EH (cell line): ENCODE measurements around the gene POLN.
A peak's percentile ranks its signal among the peaks of the same experiment; 100 is the strongest.

Experiments
- DNase-seq: peaks from one replicate; pipeline ENCODE4 v3.0.0-alpha.2; 2015; ENCODE audit warnings: low read depth

The POLN gene

DNA sequence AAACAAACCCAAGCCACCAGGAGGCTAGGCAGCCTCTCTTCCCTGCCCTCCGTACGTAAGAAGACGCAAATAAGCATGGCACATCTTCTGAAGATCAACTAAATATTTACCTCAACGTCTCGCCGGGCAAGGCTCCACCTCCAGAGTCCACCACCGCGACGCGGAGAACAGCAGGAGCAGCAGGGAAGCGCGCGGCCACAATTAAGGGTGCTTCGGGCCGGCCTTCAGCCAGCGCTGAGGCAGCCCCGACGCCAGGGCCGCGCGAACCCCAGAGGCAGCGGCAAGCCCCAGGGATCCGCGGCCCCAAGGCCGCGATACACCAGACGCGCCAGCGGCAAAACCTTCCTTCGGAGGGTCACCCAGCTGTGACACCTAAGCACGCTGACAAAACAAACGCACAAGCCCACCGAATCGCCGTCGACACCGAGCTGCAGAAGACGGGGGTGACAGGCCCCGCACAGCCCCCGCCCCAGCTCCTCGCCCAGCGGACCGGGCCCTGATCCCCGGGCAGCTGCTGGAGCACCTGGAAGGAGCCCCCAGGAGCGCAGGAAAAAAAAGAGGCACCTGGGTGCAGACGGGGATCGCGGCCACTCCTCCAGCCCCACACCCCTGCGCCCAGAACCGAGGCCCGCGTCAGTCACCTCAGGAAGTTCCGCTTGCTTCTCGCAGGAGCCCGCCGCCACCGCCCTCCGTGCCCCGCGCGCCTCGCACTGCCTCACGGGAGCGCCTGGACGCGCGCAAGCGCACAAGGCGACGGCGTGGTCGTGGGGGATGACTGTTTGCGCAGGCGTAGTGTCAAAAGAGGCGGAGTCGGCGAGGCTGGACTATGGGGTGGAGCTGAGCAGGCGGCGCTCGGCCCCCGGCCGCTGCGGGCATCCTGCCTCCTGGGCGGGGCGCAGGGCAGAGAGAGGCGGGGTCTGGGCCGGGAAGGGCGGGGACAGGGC lies at the start of gene POLN, which contains the start of gene HAUS3:
Gene POLN (minus strand): TSS at position 712 of the 944 bp plus-strand sequence. CDS start 12,890 bp downstream, outside the sequence.
Gene HAUS3 (minus strand): TSS at position 712 of the 944 bp plus-strand sequence. CDS start 1,175 bp downstream, outside the sequence.
- DNase-seq, result peak; percentile 97

DNA sequence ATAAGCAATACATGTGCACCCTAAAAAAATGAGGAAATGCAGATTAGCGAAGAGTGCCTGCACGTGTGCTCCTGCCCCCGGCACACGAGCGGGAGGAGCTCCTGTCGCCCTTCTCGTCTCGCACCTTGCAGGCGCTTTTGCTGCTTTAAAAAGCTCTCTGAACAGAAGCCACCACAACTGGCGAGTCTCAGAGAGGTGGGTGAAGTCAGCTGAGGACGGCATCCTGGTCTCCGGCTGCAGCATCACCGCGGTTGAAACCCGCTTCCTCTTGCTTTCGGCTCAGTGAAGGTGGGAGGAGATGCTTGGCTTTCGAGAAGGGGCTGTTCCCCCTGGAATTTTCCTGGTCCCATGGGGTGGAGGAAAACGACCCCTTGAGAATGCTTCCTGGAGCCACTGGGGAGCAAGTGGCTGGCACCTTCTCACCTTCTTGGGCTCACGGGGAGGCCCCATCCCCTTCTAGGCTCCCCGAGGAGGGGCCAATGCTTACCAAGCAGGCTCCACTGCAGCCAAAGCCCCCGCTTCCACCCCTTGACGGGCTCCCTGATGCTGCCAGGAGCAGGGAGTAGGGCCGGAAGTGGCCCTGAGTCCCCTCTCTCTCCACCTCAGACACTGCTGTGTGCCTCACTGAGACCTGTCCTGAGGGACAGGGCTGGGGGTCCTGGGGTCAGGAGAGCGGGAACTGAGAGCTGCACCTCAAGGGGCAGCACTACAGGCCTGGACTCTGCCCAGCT lies 49.2 kb upstream of the POLN start:
- no peak for DNase-seq

DNA sequence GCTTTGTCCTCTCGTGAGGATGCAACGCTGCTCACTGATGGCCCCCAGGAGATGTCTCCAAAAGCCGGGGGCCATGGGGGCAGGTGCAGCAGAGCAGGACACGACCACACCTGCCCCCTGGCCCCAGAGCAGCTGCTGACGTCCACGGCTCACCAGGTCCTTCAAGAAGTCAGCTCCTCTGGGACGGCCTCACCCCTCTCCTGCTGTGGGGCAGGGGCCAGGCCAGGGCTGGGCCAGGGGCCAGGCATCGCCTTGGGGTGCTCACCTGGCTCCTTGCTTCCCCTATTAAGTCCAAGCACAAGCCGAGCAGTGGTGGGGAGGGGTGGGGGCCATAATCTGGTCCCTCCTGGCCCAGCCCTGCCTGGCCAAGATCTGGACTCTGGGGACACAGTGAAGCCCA lies 48.6 kb upstream of the POLN start:
- DNase-seq, result no peak

DNA sequence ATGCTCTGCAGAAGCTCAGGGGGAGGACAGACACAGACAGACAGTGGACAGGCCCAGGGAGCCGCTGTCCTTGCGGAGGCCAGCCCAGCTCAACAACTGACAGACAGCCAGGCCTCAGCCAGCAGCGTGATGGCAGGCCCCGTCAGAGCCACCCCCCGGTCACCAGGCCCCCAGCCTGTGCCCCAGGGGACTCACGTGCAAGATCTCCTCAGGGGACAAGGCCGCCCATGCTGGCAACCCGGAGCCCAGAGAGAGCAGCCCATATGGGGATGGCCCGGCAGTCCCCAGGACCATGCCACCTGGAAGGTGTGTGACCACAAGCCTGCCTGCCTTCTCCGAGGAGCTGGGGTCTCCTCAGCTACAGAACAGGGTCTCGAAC lies 48.0 kb upstream of the POLN start:
- no peak for DNase-seq

DNA sequence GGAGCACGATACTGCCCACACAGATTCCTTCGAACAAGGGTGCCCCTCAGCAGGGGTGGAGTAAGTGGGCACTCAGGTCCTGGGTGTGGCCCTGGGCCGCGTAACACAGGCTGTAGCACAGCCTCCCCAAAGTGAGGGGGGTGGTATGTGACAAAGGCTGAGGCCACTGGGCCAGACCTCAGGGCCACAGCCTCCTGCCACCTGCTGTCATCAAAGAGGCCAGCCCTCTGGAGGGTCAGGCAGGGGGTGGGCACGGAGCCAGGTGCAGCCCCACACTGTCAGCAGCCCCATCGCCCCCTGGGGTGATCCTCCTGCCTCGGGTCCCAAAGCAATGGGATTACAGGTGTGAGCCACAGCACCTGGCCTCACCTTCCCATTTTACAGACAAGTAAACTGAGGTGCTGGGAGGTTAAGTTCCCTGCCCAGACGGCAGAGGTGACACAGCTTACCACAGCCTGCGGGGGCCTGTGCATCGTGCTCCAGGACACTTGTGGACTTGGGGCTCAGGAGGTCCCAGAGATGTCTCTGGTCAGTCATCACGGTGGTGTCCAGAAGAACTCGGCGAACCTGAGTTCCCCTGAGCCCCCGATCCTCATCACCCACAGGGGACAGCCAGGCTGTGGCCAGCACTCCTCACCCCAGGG lies 47.5 kb upstream of the POLN start:
- no peak for DNase-seq

DNA sequence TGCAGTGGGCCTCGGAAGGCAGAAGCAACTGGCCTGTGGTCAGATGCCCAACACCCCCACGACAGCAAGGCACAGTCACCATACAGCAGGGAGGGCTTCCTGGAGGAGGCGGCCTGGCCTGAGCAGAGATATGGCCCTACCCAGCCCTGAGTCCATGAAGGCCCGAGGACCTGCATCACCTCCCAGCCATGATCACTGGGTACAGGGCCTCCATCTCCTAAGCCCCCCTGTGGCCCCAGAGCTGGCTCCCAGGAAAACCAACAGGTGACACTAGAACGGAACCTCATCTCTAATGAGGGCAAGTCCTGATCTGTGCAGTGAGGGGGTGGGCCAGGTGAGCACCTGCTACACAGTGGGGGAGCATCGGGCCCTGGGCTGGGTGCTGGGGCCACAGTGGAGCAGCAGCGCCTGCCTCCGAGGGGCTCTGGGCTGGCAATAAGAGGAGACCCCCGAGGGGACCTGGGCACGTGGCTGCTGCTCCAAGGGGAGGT lies 46.2 kb upstream of the POLN start:
- DNase-seq, result no peak

DNA sequence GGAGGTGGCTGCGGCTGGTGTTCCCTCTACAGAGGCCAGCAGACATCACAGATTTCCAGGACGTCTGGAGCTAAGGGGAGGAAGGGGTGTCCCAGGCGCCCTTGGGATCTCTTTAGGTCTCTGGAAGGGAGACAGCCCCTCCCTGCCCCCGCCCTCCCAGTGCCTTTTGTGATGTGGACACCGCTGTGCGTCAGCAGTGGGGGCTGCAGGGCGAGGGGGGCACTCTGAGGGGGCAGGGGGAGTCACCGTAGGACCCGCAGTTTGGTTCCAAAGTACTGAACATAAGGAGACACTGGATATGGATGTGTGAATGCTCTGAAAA lies 45.6 kb upstream of the POLN start:
- DNase-seq, result no peak

DNA sequence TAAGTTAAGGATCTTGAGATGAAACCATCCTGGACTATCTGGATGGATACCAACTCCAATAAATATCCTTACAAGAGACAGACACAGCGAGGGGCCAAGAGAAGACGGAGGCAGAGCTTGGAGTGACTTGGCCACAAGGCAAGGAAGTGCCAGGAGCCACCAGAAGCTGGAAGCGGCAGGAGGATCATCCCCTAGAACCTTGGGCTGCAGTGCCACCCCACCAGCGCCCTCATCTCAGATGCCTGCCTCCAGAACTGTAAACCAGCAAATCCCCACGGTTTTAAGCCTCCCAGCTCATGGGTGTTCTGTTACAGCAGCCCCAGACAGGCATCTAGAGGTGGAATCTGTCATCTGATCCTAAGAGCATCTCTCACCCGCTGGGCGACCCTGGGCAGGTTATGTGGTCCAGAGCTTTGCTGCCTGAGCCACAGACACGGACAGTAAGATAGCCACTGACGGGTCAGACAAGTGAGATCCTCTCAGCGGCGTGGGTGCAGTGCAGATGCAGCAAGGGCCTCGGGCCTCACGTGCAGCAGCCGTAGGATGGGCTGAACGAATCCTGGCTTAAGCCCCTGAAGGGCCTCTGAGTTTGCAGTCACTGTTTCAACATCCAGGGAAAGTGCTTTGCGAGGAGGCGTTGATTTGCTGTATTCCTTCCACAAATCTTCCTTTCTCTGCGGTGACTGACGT lies 45.1 kb upstream of the POLN start:
- DNase-seq, result no peak

DNA sequence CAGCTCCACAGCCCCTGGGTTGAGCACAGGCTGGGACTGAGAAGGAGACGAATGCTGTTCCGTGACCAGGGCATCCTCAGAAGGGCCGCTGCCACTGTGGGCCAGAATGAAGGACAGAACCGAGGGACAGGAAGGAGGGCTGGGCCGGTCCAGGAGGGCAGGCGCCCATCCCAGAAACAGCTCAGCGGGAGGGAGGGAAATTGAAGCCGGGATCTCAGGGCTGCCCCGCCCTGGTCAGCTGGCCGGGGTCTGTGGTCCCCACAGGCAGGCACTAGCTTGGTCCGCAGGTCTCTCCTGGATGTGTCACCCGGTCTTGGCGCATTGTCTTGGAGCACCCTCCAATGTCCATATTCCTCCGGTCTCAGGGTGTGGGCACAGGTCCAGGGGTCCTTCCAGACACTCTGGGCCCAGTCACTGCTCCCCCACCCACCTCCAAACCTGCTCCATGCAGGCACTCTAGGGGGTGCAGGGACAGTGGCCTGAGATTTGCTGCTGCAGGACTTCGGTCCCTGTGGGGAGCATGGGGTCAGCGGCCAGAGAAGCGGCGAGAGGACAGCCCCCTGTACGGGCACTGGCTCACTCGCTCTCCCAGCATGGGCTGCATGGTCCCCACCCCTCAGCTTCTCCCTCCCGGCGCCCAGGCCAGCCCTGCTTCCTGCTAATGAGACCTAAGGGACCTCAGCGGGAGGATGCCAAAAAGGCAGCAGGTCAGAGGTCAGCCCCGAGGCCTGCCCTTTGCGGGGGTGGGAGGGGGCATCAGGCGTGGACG lies 43.9 kb upstream of the POLN start:
- no peak for DNase-seq

DNA sequence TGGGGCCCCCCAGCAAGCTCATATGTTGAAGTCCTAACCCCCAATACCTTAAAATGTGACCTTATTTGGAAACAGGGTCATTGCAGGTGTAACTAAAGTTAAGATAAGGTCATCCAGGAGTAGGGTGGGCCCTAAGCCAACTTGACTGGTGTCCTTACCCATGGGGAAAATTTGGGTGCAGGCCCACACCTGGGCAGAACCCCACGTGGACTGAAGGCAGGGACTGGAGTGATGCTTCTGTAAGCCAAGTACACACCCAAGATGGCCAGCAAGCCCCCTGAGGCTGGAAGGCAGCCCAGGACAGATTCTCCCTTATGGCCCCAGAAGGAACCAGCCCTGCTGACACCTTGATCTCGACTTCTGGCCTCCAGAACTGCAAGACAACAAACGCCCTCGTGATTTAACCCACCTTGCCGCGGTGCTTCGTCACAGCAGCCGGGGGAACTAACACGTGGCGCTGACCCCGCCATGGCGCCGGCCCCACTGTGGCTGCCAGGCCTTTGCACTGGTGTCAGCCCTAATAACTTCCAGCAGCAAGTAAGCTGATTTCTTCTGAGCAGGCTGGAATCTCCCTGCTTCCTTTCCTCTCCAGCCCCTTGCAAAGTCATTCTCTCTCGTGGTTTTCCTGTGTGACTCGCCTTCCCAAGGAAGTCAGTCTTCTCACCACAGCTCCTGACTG lies 43.2 kb upstream of the POLN start:
- peak; percentile 64 for DNase-seq

DNA sequence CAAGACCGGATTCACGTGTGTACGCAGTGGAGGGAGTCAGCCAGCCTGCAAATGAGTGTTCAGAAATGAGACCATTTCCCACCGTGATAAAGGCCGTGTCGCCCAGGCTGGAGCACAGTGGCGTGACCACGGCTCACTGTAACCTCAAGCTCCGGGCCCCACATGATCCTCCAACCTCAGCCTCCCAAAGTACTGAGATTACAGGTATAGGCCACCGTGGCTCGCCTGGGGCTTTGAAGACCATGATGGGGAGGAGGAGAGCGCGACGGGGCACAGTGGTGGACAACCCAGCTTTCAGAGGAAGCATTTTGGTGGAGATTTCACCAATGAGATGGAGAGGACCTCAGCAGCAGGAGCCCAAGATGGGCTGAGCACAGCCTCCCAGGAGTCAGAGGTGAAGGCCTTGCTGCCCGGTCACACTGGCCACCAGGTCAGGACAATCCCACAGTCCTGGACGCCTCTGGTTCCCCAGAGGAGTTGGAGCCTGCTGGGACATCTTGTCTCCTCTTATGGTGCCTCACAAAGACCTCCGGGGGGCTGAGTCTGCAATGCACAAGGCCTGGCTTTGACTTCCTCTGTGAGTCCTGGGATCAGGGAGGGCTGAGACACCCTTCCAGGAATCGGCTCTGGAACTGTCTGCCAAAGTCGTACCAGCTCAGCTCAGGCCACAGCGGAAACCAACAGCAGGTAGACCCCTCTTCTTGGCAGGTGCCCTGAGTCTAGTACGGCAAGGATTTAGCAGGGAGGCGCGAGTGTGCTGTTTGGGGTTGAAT lies 42.4 kb upstream of the POLN start:
- DNase-seq, result no peak

DNA sequence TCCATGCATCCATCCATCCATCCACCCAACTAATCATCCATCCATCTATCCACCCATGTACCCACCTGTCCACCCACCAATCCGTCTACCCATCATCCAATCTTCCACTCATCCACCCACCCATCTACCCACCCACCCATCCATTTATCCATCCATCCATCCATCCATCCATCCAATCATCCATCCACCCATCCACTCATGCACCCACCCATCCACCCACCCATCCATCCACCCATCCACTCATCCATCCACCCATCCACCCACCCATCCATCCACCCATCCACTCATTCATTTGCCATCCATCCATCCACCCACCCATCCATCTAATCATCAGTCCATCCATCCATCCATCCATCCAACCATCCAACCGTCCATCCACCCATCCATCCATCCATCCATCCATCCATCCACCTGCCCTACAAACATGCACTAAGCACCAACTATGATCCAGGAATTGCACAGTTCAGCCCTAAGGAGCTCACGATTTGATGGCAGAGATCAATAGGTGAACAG lies 41.3 kb upstream of the POLN start:
- no peak for DNase-seq

DNA sequence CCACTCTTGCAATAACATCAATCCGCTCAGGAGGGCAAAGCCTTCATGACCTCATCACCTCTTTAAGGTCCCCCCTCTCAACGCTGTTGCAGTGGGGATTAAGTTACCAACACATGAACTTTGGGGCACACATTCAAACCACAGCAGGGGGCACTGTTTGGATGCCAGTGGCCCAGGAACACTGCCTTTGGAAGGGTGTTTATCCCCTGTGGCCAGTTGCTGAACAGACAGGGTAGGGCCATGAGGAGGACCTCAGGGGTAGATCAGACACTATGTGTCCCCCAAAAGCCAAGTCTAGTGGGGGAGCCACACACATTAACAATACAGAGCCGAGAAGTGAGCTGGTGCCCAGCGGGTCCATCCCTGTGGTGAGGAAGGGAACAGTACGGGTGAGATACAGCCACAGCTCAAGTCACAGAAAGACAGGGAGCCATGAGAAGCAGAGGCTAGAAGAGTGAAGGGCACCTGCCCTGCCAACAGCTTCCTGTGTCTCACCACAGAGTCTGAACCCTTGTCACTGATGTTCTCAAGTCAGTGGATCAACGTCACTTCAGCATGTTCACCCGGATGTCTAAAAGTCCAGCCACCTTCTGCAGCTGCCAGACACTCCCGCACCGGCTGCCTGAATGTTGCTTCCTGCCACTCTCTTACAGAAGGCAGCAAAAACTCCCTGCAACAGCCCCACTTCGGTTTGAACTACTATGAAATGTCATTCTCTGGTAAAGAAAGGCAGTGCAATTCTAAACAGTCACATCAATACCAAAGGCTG lies 39.8 kb upstream of the POLN start:
- no peak for DNase-seq

DNA sequence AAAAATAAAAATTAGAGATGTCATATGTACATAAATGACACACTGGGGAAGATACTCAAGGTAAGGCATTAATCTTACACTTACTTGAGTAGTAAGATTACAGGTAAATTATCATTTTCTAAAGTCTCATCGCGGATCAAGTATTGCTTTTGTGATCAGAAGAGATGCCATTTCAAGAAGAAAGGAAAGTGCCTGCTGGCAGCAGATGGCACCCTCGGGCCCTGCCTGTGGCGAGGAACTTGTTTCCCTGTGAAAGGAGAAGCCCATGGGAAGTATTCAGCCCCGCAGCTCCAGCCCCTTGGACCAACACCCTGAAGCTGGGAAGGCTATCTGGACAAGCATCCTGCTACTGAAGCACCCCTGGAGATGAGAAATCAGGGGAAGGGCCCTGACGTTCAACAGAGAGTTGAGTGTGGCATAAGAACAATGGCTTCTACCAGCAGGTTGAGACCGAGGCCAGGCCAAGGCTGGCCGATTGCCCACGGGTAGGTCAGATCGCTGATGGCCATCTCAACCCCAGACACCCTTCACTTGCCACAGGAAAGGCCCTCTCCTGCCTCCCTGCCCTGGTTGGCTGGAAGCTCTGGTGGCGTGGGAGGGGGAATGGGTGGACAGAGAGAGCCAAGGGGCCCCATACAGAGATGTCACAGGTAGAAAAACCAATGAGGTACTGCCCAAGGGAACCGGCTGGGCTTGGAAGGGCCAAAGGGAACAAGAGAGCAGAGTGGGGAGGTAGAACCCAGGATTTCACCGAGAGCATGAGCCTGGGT lies 38.8 kb upstream of the POLN start:
- DNase-seq, result peak; percentile 15

DNA sequence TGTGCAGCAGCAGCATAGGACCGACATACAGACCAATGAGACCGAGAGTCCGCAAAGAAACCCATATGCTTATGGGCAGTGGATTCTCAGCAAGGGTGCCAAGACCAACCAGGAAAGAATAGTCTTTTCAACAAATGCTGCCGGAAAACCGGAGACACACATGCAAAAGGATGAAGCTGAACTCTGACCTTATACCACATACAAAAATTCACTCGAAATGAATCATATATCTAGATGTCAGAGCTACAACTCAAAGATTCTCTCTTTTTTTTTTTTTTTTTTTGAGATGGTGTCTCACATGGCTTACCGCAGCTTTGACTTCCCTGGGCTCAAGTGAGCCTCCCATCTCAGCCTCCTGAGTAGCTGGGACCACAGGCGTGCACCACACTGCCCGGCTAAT lies 36.0 kb upstream of the POLN start:
- DNase-seq, result peak; percentile 30

DNA sequence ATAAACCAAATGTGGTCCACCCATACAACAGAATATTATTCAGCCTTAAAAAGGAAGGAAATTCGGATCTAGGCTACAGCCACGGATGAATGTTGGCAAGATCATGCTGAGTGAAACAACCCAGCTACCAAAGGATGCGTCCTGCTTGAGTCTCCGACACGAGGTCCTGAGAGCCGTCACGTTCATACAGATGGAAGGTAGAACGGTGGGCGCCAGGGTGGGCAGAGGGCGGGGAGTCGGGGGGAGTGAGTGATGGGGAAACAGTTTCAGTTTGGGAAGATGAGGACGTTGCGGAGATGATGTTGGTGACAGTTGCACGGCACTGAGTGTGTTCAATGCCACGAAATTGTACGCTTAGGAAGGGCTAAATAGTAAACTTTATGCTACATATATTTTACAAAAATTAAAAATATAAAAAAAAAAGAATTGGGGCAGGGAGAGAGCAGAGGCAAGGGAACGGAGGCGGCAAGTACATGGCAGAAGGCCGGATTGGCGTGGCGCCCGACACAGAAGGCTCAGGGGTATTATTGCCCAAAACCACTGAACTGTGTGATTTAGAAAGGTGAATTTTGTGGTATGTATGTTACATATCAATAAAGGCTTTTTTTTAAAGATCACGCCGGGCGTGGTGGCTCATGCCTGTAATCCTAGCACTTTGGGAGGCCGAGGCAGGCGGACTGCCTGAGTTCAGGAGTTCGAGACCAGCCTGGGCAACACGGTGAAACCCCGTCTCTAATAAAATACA lies 34.8 kb upstream of the POLN start:
- no peak for DNase-seq

DNA sequence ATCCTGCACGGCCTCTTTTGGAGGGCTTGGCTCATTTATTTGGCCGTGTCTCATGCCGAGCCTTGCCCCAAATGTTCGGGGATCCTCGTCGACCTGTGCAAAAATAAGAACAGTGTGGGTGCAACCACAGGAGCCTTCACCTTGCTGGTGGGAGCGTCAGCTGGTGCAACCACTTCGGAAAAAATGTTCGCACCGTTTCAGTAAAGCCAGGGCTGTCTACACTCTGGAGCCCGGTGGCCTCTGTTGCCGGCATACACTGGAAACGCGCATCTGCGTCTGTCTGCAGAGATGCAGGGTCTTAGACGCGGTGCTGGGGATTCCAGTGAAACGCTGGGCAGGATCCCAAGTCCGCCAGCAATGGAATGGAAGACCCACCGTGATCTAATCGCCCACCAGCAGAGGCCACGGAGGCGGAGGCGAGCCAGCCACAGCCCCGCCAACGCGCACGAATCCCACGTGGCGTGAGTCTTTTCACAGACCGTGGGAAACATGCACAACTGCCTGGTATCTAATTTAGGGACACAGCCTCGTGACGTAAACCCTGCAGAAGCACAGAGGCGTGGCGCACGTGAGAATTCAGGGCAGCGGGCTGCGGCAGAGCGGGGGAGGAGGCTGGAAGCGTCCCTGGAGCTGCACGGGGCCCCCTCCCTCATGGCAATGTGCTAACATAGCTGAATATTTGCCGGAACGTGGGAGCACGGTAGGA lies 33.8 kb upstream of the POLN start:
- DNase-seq, result no peak
